NCI-H146 (cell line): ENCODE data around the gene GATA5.
"Not testable (repeated sequence)": the region's sequence is repeated elsewhere in the genome, so short reads cannot be mapped to it uniquely, and the experiment has no call there.

Source experiments
- DNase-seq: peaks from one replicate; lab custom pipeline; 2025; lab: John Stamatoyannopoulos, UW

GATA5 gene

DNA sequence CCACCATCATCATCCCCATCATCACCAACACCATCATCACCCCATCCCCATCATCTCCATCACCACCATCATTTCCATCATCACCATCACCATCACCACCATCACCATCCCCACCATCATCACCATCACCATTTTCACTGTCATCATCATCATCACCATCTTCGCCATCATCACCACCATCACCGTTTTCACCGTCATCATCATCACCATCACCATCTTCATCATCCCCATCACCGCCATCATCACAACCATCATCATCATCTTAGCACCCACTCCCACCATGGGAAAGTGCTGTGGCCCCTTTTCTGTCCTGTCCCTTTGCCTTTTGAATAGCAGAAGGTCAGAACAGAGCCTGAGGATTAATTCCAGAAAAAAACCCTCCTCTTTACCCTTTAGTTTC, 28.5 kb upstream of the GATA5 start:
- no peak for DNase-seq

DNA sequence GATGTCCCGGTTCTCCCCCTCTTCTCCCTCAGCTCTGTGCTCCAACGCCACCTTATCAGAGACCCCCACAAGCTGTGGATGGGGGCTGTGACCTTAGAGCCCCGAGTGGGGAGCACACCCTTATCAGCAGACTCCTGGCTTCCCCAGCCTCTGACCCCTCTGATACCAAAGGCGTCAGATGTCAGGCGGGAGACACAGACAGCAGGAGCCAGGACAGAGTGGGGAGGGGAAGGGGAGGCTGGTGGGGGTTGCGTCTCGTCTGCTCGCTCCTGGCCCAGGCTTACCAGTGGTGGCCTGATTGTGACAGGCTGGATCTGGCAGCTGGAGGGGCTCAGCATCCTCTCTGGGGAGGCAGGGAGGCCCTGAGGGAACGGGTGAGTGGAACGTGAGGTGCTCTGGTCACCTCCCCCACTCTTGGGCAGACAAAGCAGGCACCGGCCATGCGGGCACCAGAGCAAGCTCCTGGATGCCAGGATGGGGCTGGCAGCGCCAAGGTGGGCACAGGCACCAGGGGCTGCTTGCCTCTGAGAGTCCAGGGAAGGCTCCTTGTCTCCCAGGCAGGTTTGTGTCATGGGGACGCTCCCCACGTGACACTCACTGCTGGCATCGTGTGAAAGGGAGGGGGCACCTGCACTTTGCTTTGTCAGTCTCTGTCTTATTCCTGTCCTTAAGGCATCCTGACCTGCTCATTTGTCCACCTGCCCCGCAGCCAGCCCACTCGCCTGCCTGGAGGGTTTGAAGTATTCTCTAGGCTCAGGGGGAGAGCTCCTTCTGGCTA, 27.8 kb upstream of the GATA5 start:
- DNase-seq: no peak

DNA sequence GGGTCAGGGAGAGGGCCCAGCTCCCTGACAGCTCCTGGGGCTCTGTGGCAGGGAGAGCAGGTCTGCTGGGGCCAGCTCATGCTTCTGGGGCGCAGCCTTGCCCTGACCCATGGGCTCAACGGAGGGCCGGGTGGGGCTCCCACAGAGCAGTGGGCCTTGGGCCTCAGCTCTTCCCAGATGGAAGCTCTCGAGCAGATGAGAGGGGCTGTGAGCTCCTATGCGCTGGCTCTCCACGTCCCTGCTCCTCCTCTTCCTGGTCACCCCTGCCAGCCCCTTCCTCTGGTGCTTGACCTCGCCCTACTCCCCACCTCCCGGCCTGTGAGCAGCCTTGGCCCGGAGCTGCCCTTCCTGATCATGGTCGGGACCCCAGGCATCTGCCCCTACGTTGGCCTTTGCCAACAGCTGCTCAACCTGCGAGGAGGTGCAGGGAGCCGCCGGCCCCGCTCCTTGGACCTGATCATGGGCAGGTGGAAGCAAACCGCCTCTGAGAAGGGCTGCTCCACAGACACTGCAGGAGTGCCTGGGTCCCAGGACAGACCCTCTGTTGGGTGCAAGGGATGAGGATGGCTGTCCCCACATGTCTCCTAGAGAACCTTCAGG, 26.8 kb upstream of the GATA5 start:
- no peak for DNase-seq

DNA sequence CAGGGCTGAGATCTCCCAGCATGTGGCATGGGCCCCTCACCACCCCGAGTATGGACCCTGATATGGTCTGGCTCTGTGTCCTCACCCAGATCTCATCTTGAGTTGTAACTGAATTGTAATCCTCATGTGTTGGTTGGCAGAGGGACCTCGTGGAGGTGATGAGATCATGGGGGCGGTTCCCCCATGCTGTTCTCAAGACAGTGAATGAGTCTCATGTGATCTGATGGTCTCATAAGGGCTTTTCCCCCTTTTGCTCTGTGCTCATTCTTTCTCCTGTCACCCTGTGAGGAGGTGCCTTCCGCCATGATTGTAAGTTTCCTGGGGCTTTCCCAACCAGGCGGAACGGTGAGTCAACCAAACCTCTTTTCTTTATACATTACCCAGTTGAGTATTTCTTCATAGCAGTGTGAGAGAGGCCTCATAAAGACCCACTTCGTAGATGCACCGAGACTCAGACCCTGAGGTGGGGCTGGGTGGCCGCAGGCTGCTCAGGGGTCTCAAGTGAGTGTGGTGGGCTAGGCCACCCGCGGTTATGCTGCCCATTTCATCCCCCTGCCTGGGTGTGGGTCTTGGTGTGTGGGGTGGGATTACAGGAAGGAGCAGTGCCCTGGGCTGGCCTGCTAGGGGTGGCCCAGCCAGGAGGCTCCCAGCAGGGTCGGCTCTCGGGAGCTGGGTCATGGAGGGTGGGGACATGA, 26.2 kb upstream of the GATA5 start:
- DNase-seq: no peak

DNA sequence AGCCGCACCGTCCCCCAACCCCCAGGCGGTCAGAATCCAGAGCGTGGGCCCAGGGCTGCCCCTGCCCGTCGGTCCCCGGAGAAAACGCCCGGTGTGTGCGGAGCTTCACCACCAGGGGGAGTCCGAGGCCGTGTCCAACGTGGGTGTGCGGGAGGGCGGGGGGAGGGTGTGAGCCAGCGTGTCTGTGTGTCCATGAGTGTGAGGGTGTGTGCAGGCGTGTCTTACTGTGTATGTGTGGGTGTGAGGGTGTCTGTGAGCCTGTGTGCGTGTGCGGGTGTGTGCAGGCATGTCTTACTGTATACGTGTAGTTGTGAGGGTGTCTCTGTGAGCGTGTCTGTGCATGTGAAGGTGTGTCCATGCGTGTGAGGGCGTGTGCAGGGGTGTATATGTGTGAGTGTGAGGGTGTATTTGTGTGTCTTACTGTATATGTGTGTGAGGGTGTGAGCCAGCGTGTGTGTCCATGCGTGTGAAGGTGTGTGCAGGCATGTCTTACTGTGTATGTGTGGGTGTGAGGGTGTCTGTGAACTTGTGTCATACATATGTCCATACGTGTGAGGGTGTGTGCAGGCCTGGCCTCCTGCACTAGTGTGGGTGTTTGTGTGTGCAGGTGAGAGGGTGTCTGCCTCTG, 24.6 kb upstream of the GATA5 start:
- peak; percentile 33 for DNase-seq

DNA sequence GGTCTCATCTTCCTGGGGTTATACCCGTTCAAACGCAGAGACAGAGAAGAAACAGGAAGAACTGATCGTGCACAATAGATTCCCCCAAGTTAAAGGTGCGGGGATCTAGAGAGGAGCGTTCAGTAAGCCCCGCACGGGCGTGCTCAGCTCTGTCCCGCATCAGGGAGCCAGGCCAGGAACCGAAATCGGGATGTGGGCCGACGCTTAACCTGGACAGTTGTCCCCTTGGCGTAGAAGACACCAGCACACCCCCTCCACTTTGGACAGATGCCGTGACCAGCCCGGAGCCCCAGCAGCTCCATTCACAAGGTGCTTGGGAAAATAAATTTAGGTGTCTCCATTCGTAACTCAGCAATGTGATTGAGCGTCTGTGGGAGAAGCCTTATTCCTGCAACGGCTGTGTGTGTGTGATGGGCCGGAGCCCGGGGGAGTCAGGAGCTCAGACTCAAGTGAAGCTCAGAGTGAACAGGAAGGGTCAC, 24.0 kb upstream of the GATA5 start:
- no peak for DNase-seq

DNA sequence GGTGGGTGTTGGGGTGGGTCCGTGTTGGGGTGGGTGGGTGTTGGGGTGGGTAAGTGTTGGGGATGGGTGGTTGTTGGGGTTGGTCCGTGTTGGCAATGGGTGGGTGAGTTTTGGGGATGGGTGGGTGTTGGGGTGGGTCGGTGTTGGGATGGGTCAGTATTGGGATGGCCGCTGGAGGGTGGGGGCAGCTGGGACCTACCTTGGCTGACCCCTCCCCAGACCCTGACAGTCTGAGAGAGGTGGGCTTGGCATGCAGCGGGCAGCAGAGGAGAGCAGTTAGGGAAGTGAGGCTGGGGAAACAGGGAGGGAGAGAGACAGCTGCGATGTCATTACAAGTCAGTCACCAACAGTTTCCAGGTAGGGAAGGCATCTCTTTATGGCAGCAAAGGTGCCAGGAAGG, 23.1 kb upstream of the GATA5 start:
- DNase-seq: no peak

DNA sequence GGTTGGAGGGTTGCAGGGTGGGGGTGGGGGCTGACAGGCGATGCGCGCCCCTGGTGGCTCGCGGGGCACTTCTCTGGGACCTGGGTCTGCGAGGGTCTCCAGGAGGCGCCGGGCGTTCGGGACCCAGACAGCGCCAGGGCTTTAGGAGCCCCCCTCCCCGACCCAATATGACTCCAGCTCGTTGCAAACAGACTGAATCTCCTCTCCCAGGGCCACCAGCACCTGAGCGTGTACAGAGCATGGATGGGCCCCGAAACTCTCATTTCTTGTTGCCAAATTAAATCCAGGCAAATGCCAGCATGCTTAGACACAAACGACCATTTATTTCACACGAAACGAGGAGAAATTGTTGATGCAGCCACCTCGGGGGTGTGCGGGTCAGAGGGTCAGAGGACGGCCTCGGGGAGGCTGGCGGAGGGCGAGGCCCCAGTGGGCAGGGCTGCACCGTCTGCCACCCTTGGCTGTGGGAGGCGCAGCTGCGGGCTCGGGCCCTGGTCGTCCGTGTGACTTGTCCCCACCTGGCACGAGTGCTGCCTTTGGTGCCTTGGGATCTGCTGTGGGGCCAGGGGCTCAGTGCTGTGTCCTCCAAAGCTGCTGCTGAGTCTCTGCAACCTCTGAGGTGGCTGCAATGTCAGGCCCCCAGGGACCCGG, 20.9 kb upstream of the GATA5 start:
- DNase-seq: no peak

DNA sequence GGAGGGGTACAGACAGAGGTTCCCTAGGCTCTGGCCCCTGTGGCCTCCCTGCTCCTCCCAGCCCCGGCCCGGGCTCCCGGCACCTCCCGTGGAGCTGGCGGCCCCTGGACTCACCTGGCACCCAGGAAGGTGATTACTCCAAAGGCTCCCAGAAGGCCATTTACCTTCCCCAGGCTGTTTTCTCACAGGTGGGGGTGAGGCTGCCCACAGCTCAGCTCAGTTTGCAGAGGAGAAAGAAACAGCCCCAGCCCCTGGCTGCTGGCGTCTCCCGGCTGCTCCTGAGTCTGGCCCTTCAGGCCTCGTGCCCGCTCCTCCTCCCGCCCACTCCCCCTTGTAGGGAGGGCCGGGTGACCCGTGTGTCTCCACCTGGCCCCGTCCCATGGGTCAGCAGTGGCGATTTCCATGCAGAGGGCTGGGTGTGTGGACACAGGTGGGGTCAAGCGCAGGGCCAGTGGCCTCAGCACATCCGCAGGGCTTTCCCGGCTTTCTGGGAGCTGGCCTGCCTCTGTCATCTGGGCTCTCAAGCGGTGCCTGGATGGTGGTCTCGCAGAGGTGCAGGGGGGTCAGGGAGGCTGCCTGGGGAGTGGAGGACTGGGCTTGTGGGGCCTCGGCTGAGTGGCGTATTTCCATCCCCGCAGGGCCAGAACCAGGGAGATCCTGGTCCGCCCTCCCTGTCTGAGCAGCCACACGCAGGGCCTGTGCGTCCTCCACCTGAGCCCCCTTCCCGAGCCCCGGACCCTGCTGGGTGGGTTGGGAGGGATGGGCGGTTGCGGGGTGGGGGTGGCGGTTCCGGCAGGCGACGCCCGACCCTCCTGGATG, 20.2 kb upstream of the GATA5 start:
- no peak for DNase-seq

DNA sequence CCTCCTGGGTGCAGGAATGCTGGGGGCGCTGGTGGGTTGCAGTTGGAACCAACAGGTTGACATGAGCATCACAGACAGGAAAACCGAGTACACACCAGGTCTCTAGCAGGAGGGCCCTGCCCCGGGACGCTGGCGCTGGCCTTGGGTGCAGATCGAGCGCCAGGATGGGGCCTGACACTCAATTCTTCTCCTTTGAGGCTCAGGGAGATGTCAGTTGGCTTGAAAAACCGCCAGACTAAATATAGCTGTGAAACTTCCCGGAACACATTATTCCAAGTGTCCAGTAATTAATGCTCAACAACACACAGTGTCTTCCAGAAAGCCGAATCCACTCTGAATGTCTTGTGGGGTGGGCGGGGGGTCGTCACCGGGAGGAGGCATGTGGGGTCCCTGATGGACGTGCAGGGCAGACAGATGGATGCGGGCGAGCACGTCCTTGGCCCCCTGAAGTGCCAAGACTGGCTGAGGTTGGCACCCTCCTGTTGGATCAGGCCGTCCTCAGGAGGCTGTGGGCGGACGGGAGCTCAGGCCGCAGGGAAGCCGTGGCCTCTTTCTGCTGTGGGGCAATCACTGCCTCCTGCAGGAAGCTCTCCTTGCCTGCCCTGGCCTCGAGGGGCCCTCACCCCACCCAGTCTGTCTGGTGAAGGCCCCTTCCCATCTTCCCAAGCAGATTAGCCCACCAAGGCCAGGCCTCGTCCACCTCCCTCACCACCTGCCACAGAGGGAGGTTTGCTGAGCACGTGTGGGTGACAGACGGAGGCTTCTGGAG, 19.4 kb upstream of the GATA5 start:
- DNase-seq: no peak

DNA sequence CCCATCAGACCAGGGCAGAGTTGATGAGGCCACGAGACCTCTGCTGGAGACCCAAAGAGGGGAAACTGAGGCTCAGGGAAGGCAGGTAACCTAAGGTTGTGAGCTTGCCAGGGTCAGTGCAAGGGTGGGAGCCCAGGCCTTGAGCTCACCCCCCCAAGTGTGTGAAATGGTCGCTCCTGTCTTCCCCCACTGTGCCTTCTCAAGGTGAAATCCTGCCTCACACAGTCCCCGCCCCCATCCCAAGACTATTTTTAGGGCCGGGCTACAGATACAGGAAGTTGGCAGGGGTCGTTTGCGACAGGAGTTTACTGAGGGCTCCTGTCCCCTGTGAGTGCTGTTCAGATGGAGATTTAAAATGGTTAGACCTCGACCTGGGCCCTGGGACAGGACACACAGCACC, 18.7 kb upstream of the GATA5 start:
- no peak for DNase-seq

DNA sequence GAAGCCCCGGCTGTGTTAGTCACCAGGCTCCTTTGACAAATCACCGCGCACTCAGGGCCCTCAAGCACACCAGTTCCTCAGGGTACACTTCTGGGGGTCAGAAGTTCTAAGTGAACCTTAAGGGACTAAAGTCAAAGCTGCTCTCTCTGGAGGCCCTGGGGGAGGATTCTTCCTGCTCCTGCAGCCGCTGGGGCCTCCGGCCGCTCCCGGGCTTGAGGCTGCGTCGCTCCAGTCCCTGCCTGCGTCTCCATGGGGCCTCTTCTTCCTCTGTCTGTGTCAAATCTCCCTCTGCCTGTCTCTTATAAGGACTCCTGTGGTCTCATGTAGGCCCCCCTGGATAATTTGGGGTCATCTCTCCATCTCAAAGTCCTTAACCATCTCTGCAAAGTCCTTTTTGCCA, 18.1 kb upstream of the GATA5 start:
- DNase-seq: no peak

DNA sequence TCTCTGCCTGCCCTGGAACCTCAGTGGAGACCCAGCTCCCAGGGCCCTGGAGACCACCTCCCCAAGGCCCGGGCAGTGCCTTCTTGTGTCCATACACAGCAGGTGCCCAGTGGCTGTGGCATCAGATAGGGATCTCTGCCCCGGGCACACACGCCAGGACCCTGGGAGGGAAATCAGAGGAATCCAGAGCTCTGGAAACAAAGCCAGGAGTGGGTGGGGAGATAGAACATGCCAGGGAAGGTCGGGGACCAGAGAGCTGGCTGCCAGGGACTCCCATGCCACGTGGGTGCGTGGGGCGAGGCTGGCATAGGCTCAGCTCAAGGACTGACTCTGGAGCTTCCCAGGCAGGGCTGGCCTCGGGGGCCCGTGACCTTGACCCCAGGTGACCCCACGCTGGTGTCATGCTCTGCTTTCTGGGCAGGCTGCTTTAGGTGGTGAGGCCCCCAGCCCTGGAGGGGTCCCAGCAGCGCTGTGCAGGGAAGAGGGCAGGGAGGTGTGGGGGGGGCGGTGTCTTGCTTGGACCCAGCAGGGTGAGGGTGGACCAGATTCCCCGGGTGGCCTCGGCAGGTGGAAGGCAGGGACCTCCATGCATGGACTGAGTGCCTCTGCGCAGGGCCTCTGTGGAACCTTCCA, 17.6 kb upstream of the GATA5 start:
- no peak for DNase-seq

DNA sequence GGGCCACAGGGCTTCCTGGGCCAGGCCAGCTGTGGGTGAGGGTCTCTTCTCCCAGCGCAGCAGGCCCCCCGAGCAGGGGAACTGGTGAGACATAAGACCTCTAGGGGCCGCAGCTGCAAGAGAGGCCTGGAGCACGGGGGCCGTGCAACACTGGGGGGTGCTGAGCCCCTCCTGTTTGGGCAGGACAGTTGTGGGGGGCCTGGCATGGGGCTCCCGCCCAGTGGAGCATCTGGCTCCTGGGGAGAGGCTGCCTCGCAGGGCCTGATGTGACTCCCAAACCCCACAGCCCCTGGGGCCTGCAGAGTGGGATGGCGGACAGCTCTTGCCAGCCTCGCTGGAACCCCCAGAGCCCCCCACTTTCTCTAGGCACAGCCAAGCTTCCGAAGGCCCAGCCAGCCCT, 16.9 kb upstream of the GATA5 start:
- no peak for DNase-seq

DNA sequence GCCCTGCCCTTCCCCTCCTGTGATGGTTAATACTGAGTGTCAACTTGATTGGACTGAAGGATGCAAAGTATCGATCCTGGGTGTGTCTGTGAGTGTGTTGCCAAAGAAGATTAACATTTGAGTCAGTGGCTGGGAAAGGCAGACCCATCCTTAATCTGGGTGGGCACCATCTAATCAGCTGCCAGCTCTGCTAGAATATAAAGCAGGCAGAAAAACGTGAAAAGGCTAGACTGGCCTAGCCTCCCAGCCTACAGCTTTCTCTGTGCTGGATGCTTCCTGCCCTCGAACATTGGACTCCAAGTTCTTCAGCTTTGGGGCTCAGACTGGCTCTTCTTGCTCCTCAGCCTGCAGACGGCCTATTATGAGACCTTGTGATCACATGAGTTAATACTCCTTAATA, 15.0 kb upstream of the GATA5 start:
- DNase-seq: not testable (repeated sequence)

DNA sequence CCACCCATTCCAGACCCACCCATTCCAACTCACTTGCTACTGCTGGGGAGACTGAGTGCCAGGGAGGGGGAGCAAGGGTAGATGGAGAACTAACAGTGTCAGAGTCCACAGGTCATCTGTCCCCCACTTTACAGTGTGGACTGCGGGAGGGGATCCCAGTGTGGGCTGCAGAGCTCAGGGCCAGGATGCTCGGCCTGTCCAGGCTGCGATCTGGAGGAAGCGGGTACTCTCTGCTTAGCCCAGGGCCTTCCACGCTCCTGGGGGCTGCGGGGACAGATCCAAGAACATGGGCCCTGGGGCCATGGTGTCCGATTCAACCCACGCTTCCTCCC, 14.1 kb upstream of the GATA5 start:
- no peak for DNase-seq

DNA sequence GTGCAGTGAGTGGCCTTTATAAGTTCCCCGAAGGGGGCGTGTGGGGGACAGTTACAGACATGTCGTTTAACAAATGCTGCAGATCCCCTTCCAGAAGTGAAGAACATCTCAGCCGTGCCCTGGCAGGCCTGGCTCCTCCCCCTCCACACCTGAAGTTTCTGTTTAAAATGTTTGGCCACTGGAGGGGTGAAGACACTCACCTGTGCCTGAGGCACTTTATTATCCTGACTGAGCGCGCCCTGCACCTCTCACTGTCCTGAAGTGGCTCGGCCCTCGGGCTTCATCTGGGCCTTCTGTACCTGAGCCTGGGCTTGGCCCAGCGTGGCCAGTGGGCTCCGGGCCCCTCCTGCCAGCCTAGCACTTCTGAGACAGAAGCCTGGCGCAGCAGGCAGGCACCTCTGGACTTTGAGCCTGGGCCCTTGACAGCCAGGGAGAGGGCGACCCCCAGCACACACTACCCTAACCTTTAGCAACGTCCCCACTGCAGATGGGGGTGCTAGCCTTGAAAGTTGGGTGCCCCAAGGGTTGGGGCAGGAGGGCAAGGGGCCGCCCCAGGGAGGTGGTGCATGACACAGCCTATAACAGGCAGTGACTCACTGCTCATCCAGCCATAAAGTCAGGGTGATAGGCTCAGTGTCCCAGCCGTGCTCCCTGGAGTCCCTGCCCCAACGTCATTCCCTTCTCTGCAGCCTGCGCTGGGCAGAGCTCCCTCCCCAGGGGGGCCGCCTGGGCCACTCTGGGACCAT, 13.6 kb upstream of the GATA5 start:
- no peak for DNase-seq

DNA sequence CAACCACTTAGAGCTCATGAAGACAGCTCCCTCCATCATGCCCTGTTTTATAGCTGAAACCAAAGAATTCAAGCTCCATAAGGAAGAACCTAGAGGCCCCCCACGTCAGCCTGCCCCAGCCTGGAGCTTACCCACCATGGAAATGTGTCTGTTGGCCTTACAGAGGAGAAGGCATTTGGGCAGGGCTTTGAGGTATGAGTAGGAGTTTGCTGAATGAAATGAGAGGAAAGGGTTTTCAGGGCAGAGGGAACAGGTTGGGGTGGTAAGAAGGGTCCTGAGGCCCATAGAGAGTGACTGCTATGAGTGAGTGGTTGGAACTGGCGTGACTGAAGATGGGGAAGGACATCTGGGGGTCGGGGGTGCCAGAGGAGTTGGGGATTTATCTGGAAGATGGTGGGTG, 12.7 kb upstream of the GATA5 start:
- no peak for DNase-seq

DNA sequence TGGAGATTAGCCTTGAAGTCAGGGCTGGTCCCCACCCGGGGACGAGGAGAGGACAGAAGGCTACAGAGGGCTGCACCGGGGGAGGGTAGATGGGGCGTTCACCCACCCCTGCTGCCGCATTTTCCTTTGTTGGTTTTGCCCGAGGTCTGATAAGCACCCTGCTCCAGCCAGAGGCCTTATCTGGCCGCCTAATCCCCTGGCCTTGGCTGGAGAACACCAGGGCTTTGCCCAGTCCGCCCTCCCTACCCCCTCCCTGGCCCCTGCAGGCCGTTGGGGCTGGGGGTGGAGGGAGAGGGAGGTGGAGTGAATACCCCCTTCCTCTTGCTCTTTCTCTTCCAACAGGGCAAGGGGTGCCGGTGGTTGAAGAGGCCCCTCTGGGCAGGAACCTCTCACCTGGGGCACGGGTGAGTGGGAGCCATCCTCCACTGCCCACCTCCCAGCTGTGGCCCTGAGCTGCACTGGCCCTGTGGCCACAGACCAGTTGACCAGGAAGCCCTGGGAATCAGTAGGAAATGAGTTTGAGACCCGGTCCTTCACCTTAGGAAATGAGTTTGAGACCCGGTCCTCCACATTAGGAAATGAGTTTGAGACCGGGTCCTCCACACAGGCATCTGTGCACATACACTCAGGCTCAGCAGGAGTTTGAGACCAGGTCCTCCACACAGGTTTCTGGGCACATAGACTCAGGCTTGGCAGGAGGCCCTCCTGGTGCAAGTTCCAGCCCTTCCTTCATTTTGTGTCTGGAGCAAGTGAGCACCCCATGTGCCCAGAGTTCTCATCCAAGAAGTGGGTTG, 12.0 kb upstream of the GATA5 start:
- DNase-seq: no peak
